Activated CD4-positive, alpha-beta T cell treated with anti-CD3 and anti-CD28 coated beads for 4 hours (primary cell): ENCODE results near the gene OPHN1.
"Not testable (repeated sequence)": the region's sequence is repeated elsewhere in the genome, so short reads cannot be mapped to it uniquely, and the experiment has no call there.

ENCODE experiments used
- DNase-seq, 2 donors: peaks; one replicate each; pipeline ENCODE4 v3.0.0-alpha.2; 2020

OPHN1 gene

GRCh38 chrX:68354879-68355628 lies 78.2 kb downstream of the OPHN1 start:
- DNase-seq, result no peak

GRCh38 chrX:68345025-68345424 lies 88.3 kb downstream of the OPHN1 start:
- DNase-seq, result no peak

GRCh38 chrX:68343551-68343950 lies 89.7 kb downstream of the OPHN1 start:
- no peak for DNase-seq

- DNase-seq, result no peak
Measured at GRCh38 chrX:68332201-68332731, 101.0 kb downstream of the OPHN1 start.

- DNase-seq, result not testable (repeated sequence)
Measured at GRCh38 chrX:68326841-68327240, 106.5 kb downstream of the OPHN1 start.

- DNase-seq, result no peak
Measured at GRCh38 chrX:68307769-68308168, 125.5 kb downstream of the OPHN1 start.

GRCh38 chrX:68304602-68305001 lies 128.7 kb downstream of the OPHN1 start:
- no peak for DNase-seq

GRCh38 chrX:68299898-68300297 lies 133.4 kb downstream of the OPHN1 start:
- no peak for DNase-seq

- DNase-seq, result no peak
Measured at GRCh38 chrX:68292471-68292870, 140.8 kb downstream of the OPHN1 start.

GRCh38 chrX:68288127-68288526 lies 145.2 kb downstream of the OPHN1 start:
- no peak for DNase-seq

- DNase-seq, result no peak
Measured at GRCh38 chrX:68287419-68287818, 145.9 kb downstream of the OPHN1 start.

GRCh38 chrX:68286980-68287379 lies 146.3 kb downstream of the OPHN1 start:
- DNase-seq, result no peak

- DNase-seq, result no peak
Measured at GRCh38 chrX:68286076-68286475, 147.2 kb downstream of the OPHN1 start.

- no peak for DNase-seq
Measured at GRCh38 chrX:68284281-68284904, 148.9 kb downstream of the OPHN1 start.

- DNase-seq, result no peak
Measured at GRCh38 chrX:68273887-68274286, 159.4 kb downstream of the OPHN1 start.

- DNase-seq, result not testable (repeated sequence)
Measured at GRCh38 chrX:68264793-68265192, 168.5 kb downstream of the OPHN1 start.

- no peak for DNase-seq
Measured at GRCh38 chrX:68261060-68261672, 172.1 kb downstream of the OPHN1 start.

GRCh38 chrX:68256990-68257389 lies 176.3 kb downstream of the OPHN1 start:
- DNase-seq, result no peak

- DNase-seq, result no peak
Measured at GRCh38 chrX:68254738-68255645, 178.3 kb downstream of the OPHN1 start.

- DNase-seq, result no peak
Measured at GRCh38 chrX:68252664-68253063, 180.6 kb downstream of the OPHN1 start.

- no peak for DNase-seq
Measured at GRCh38 chrX:68249903-68250302, 183.4 kb downstream of the OPHN1 start.

- no peak for DNase-seq
Measured at GRCh38 chrX:68249401-68249831, 183.9 kb downstream of the OPHN1 start.

GRCh38 chrX:68238568-68238967 lies 194.7 kb downstream of the OPHN1 start:
- DNase-seq, result no peak
